Endothelial cell of hepatic sinusoid (primary cell): Measurements from ENCODE around the gene DLG2.
"Not testable (repeated sequence)": the region's sequence is repeated elsewhere in the genome, so short reads cannot be mapped to it uniquely, and the experiment has no call there.

ENCODE experiments used
- in situ Hi-C: cut with HindIII; loops from 2 replicates; pipeline ENCODE4 v1.10.0; 2017; ENCODE audit warnings: low sequenced_read_pairs

Gene DLG2

GRCh38 chr11:85349539-85349938, 277.6 kb downstream of the DLG2 start:
- in situ Hi-C loops, result not testable (repeated sequence)

GRCh38 chr11:85348945-85349344, 278.2 kb downstream of the DLG2 start:
- in situ Hi-C loops, result no loop called here

GRCh38 chr11:85347291-85347690, 279.9 kb downstream of the DLG2 start:
- in situ Hi-C loops, result no loop called here

DNA sequence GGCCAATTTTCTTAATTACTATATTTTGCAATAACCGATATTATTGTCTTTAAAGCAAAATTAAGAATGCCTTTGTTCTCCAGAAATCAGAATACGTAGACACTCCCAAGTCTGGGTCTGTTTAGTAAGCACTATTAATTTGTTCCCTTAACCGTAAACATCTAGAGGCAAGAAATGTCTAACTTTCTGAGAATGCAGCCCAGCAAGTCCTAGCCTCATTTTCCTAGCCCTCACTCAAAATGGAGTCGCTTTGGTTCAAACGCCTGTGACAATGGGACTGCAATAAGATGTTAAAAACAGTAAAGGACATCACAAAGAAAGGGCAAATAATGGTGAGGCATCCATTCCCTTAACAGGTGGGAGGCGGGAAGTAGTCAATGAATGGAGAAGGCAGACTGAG, 280.7 kb downstream of the DLG2 start:
- in situ Hi-C loops, result no loop called here

DNA sequence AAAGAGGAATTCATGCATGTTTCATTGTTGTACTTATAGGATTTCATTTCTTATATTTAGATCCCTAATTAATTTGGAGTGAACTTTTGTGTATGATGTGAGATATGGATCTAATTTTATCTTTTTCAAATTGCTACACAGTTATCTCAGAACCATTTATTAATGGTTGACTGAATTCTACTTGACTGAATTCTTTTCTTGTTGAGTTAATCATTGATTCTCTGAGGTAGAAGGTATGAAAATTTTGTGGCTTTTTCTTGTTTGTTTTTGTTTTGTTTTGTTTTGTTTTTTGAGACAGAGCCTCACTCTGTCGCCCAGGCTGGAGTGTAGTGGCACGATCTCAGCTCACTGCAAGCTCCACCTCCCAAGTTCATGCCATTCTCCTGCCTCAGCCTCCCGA, 286.3 kb downstream of the DLG2 start:
- in situ Hi-C loops, result not testable (repeated sequence)

DNA sequence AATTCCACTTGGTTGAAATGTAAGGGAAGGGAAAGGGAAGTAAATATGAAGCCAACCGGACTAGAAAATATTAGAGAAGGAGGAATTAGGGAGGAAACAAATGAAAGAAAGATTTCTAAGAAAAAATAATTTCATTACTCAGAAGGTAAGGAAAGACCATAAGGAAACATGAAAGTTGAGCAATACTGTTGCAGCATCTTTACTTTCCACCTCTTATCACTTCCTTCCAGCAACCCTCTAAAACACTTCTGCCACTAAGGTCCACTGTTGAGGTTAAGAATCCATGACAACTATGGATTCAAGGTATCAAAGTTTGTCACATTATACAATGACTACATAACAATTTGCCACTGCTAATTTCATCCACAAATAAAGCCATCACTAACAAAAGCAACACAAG, 308.6 kb downstream of the DLG2 start:
- in situ Hi-C loops, result no loop called here

GRCh38 chr11:85316967-85317366, 310.2 kb downstream of the DLG2 start:
- in situ Hi-C loops, result no loop called here

DNA sequence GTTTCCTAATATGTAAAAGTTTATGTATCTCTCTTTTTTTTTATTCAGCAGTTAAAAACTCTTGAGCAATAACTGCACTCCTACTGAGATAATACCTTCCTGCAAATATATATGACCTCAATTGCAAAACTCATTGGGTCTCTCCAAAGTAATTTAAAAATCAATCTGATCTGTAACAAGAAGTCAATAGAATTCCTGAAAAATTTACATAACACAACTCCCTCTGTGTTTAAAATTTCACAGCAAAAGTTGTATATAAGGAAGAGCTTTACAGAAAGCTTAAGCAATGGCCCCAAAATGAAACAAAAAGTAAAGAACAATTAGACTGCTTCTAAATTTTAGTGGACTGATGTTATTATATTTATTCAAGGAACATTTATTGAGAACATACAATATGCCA, 313.4 kb downstream of the DLG2 start:
- in situ Hi-C loops, result no loop called here

DNA sequence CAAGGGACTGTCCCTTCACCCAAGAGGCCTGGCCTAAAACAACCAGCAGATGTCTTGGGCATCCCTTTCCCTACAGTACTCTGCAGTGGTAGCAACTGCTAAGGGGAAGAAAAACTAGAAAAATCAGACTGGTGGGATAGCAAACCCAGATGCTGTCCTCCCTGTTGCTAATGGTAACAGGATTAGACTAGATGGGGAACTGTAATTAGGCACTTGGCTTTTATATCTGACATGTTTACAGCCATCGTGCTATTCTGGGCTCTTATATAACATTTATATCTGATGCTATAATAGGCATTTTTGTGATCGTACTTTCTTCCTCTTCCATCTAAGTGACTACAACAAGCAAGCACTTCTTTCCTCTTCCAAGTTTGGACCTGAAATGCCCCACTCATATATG, 316.7 kb downstream of the DLG2 start:
- in situ Hi-C loops, result no loop called here

DNA sequence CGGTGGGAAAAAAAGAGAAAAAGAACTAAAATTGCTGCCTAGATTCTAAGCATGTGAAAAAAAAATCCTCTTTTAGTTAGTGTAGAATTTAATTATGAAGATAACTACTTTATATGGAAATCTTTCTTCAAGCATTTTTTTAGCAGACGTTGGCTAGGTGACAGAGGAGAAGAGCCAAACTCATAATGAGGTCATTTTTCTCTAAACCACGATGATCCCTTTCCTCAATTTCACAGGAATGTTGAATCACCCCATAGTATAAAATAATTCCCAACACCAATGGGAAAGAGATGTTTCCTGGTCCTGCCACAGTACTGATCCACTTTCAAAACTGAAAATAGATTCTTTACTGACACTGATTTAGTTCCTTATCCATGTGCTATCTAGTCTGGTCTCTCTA, 319.8 kb downstream of the DLG2 start:
- in situ Hi-C loops, result no loop called here

GRCh38 chr11:85301895-85302678, 325.1 kb downstream of the DLG2 start:
- in situ Hi-C loops, result no loop called here

DNA sequence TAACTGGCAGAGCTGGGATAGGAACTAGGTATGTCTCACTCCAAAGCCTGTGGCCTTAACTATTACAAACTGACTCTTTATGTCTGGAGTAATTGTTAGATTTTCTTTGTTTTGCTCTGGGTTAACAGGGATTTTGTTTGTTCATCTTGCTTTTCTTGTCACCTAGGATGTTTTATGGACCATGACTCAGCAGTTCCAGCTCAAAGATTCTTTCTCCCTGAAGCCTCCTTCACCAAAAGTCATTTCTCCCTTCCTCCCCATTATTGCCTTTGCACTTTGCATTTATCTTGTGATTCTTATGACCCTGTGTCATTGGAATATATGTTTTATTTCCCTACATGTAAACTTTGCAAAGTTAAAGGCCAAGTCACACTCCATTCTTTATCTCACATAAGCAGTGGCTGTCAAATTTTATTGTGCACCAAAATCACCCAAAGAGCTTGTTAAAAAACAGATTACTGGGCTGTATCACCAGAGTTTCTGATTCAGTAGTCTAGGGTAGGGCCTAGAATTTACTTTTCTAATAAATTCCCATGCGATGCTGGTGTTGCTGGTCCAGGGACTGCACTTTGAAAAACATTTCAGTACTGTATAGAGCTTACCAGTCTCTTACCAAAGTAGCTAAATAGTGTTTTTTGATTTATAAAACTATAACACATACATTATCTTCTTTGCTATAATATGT, 327.7 kb downstream of the DLG2 start:
- in situ Hi-C loops, result no loop called here

DNA sequence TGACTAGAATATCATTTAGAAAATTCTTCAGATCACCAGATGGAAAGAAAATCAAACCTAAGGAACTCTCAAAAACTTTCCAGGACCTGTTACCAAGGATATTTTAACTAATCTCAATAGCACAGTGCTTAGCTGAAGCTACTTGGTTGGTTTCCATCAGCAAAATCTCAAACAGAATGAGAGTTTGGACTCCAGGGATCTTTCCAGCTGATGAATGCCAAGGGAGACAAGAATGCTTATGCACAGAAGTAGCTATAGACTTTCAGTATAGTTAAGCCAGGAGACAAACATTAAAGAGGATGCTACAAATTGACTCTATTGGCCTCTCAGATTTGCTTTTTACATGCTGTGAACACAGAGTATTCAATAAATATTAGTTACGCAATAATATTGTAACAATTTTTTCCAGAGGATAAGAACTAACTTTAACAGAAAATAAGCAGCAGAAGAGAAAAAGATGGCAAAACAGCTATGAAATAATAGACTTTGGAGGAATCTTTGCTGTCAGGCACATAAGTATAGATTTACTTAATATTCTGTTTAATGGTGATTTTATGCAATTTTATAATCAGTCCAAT, 331.4 kb downstream of the DLG2 start:
- in situ Hi-C loops, result no loop called here

DNA sequence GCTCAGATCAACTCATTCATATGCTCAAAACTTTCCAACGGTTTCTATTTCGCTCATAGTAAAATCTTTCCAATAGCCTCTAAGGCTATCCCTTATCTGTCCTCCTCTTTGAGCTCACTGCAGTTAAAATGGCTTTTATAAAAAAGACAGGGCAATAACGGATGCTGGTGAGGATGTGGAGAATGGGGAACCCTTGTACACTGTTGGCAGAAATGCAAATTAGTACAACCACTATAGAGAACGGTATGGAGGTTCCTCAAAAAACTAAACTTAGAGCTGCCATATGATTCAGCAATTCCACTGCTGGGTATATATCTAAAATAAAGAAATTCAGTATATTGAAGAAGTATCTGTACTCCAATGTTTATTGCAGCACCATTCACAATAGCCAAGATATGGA, 345.6 kb downstream of the DLG2 start:
- in situ Hi-C loops, result no loop called here

- in situ Hi-C loops, result no loop called here
Observed at GRCh38 chr11:85279267-85279666, 347.9 kb downstream of the DLG2 start.

DNA sequence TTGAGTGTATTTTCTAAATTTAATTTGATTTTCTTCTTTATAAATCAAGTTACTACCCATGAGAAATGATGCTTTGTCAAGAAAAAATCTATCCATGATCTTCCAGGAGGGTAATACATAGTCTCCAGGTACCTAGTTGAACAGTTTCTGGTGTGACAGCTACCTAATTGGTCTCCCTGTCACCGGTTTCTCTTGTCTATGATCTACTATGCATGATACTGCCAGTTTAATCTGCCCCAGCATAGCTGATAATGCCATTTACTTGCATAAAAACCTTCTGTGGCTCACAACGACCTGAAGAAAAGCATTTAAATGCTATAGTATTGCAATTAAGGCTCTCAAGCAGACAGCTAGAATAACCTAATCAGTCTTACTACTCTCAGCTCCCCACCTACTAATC, 349.5 kb downstream of the DLG2 start:
- in situ Hi-C loops, result no loop called here

GRCh38 chr11:85276332-85276731, 350.8 kb downstream of the DLG2 start:
- in situ Hi-C loops, result no loop called here

DNA sequence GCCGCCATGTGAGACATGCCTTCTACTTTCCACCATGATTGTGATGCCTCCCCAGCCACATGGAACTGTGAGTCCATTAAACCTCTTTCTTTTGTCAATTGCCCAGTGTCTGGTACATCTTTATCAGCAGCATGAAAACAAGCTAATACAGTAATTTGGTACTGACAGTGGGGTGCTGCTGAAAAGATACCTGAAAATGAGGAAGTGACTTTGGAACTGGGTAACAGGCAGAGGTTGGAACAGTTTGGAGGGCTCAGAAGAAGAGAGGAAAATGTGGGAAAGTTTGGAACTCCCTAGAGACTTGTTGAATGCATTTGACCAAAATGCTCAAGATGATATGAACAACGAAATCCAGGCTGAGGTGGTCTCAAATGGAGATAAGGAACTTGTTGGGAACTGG, 356.8 kb downstream of the DLG2 start:
- in situ Hi-C loops, result not testable (repeated sequence)

DNA sequence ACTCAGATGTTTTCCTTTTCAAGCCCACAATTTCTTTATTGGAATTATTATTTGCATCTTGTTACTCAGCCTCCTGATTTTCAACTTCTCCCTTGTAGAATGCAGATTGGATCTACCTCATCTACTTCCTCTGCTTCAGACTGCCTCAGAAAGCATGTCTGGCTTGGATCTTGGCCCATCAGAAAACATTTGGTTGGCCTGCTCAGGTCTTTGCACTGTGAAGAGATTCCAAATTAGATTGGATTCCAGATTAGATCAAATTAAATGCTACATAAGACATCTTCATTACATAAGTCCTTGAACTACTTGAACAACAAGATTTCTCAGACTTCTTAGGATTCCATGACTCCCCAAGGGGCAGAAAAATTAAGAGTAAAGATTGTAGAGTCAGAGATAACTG, 358.0 kb downstream of the DLG2 start:
- in situ Hi-C loops, result no loop called here

DNA sequence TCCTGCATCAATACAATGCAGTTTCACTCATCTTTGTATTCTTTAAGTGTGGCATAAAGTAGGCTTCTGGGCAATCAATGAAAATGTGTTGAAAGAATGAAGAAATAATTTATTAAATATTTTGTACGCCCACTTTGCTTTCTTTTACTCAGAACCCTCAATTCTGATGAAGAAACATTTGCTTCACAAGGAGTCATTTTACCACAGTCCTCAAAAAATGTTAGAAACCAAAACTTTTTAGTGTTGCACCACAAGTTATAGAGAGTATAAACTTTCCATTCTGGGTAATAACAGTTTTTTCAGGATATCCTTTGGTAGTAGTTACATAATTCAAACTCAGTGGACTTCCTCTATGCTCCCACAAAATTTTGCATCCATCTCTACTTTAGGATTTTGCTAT, 360.5 kb downstream of the DLG2 start:
- in situ Hi-C loops, result no loop called here

GRCh38 chr11:85263328-85263727, 363.8 kb downstream of the DLG2 start:
- in situ Hi-C loops, result no loop called here

- in situ Hi-C loops, result no loop called here
Observed at GRCh38 chr11:85257837-85258236, 369.3 kb downstream of the DLG2 start.
